GM06990 (cell line): ENCODE results near the gene RPS6KA4.

Experiments
- DNase-seq: peaks from one replicate; pipeline ENCODE4 v3.0.0-alpha.2; 2011; ENCODE audit not compliant: insufficient read length; ENCODE audit errors: extremely low read depth
- H3K27me3 ChIP-seq: replicated peaks from 2 replicates; pipeline ENCODE4 v1.6.0; 2011; ENCODE audit warnings: low read length; ENCODE audit not compliant: control insufficient read depth, insufficient read depth
- H3K36me3 ChIP-seq: 2 replicates; pipeline ENCODE4 v1.5.1; 2011; ENCODE audit warnings: low read length; ENCODE audit not compliant: control insufficient read depth, insufficient read depth
- H3K4me3 ChIP-seq: replicated peaks from 2 replicates; pipeline ENCODE4 v1.5.1; 2011; ENCODE audit warnings: low read depth, mild to moderate bottlenecking, control low read depth, low read length
- TF ChIP-seq, protein P1 (sequence below): IDR thresholded peaks from 2 replicates; pipeline ENCODE4 v1.5.1; 2011; ENCODE audit warnings: low read length, control low read depth, mild to moderate bottlenecking, inconsistent platforms; ENCODE audit not compliant: insufficient read depth, poor library complexity, severe bottlenecking

The RPS6KA4 gene

GRCh38 chr11:64340671-64341335 lies 18.2 kb upstream of the RPS6KA4 start:
- H3K36me3 ChIP-seq = peaks cover 21% of the 10 kb centered on the region
- peak; percentile 81 for DNase-seq
- TF ChIP-seq, protein P1, sequence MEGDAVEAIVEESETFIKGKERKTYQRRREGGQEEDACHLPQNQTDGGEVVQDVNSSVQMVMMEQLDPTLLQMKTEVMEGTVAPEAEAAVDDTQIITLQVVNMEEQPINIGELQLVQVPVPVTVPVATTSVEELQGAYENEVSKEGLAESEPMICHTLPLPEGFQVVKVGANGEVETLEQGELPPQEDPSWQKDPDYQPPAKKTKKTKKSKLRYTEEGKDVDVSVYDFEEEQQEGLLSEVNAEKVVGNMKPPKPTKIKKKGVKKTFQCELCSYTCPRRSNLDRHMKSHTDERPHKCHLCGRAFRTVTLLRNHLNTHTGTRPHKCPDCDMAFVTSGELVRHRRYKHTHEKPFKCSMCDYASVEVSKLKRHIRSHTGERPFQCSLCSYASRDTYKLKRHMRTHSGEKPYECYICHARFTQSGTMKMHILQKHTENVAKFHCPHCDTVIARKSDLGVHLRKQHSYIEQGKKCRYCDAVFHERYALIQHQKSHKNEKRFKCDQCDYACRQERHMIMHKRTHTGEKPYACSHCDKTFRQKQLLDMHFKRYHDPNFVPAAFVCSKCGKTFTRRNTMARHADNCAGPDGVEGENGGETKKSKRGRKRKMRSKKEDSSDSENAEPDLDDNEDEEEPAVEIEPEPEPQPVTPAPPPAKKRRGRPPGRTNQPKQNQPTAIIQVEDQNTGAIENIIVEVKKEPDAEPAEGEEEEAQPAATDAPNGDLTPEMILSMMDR = peak; percentile 20
- H3K27me3 ChIP-seq = no peaks in the 10 kb centered on the region
- peak overlapping the region; percentile 90 for H3K4me3 ChIP-seq

GRCh38 chr11:64341429-64341828 lies 17.5 kb upstream of the RPS6KA4 start:
- H3K4me3 ChIP-seq = peak overlapping the region; percentile 90; the same call in 1 of the 2 replicates
- H3K27me3 ChIP-seq = no peaks in the 10 kb centered on the region
- TF ChIP-seq, protein P1 = no peak
- peaks cover 23% of the 10 kb centered on the region for H3K36me3 ChIP-seq
- no peak for DNase-seq

DNA sequence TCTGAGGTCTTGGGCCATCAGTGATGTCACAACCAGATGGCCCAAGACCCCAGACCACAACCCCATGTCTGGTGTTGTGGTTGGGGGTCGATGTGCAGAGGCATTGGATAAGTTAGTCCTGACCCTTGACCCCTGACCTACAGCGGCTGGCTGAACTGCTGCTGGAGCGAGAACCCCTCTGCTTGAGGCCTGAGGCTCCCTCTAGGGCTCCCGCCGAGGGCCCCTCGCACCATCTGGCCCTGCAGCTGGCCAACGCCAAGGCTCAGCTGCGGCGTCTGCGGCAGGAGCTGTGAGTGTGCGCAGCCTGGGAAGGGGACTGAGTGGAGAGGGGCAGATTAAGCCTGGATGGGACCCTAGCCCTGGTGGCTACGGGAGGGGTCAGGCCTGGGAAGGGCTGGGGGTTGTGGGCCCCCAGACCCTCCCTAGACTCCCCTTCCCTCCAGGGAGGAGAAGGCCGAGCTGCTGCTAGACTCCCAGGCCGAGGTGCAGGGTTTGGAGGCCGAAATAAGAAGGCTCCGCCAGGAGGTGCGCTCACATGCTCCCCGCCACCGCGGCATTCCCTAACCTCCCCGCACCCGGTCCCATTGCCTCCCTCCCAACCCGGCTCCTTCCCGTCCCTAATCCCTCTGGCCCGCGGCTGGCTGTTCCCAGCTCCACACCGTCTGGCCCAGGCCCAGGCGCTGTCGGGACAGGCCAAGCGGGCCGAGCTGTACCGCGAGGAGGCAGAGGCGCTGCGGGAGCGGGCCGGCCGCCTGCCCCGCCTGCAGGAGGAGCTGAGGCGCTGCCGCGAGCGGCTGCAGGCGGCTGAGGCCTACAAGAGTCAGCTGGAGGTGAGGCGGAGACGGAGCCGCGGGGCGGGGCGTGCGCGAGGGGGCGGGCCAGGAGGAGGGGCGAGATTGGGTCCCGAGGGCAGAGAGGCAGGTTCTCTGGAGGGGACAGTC lies 16.8 kb upstream of the RPS6KA4 start:
- peak; percentile 91 for DNase-seq
- H3K27me3 ChIP-seq = no peaks in the 10 kb centered on the region
- H3K4me3 ChIP-seq = peak overlapping the region; percentile 8
- TF ChIP-seq, protein P1 = peak; percentile 22
- H3K36me3 ChIP-seq = peaks cover 25% of the 10 kb centered on the region

DNA sequence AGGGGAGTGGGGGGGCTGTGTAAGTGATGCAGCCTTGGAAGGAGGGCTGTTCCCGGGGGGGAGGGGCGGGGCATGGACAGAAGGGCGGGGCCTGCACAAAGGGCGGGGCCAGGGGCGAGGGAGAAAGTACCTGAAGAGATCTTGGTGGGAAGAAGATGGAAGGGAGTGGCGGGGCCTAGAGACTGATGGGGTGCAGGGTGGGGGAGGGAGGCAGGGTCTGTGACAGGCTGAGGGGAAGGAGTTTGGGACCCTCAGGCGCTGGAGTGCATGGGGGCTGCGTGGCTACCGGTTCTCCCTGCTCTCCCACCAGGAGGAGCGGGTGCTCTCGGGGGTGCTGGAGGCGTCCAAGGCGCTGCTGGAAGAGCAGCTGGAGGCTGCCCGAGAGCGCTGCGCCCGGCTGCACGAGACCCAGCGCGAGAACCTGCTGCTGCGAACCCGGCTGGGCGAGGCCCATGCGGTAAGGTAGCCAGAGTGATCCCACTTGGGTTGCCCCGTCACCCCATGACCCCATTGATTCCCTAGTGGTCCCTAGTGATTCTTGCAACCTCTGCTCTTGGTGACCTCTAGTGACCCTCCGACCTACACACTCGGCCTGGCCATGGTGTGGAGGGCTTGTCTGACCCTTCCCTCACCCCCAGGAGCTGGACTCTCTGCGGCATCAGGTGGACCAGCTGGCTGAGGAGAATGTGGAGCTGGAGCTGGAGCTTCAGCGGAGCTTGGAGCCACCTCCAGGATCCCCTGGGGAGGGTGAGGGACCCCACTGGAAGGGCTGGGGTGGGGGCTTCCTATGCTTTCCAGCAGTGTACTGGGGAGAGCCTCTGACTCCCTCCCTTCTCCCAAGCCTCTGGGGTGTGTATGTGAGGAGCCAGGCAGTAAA lies 15.9 kb upstream of the RPS6KA4 start:
- DNase-seq = no peak
- Histone ChIP-seq H3K4me3 (no peak overlapping the region), H3K27me3 (no peaks in the 10 kb centered on the region), H3K36me3 (peaks cover 24% of the 10 kb centered on the region)
- TF ChIP-seq, protein P1 = no peak

DNA sequence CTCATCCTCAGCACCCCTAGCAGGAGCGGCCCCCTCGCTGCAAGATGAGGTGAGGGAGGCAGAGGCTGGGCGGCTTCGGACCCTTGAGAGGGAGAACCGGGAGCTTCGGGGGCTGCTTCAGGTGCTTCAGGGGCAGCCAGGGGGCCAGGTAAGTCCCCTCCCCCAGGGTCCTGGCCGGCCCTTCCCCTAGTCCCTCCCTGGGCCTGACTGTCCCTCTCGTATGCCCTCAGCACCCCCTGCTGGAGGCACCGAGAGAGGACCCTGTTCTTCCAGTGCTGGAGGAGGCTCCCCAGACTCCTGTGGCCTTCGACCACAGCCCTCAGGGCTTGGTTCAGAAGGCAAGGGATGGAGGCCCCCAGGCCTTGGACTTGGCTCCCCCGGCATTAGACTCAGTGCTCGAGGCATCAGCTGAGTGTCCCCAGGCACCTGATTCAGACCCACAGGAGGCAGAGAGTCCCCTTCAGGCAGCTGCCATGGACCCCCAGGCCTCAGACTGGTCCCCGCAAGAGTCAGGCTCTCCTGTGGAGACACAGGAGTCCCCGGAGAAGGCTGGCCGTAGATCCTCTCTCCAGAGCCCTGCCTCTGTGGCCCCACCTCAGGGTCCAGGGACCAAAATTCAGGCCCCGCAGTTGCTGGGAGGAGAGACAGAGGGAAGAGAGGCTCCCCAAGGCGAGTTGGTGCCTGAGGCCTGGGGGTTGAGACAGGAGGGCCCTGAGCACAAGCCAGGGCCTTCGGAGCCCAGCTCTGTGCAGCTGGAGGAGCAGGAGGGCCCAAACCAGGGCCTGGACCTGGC lies 15.0 kb upstream of the RPS6KA4 start:
- peaks cover 26% of the 10 kb centered on the region for H3K36me3 ChIP-seq
- no peaks in the 10 kb centered on the region for H3K27me3 ChIP-seq
- TF ChIP-seq, protein P1 = peak; percentile 21
- no peak for DNase-seq
- no peak overlapping the region for H3K4me3 ChIP-seq
